Ovary (tissue), 3 donors: Measurements from ENCODE around the gene GPR137B.

Experiments used
- CTCF ChIP-seq, 3 donors: fragments of 450-650 bp in 2 of 3; fragments of 200-600 bp in 1 of 3; IDR thresholded peaks; one replicate each; pipeline versions ENCODE4 v1.5.1 to v1.8.0; 2016 to 2022; ENCODE audit warnings: antibody characterized with exemption in 3 of 3, mild to moderate bottlenecking in 1 of 3
- POLR2A ChIP-seq: fragments of 450-650 bp; IDR thresholded peaks from one replicate; pipeline ENCODE4 v1.6.1; 2017; ENCODE audit warnings: antibody characterized with exemption, mild to moderate bottlenecking, moderate library complexity
- donor health status: DM: no; HTN: no; CAD: no.

GRCh38 chr1:236239092-236239585, 96.8 kb downstream of the GPR137B start:
- TF ChIP-seq CTCF (IDR thresholded peaks at IDR 0.05) = no peak
- no peak for TF ChIP-seq POLR2A
